Left ventricle myocardium inferior (tissue), 1 donor: ENCODE results near the gene ADAMTSL1. TPM values are rescaled to one million over a fixed set of nuclear protein-coding genes. Genes with fewer than 3 reads are reported as not detected.

Source experiments
- DNase-seq: peaks from one replicate; pipeline ENCODE4 v3.0.0-alpha.2; 2020
- H3K27ac ChIP-seq: fragments of 200-600 bp; replicated peaks from 2 replicates; pipeline ENCODE4 v1.8.0; 2021
- H3K27me3 ChIP-seq: fragments of 200-600 bp; 2 replicates; pipeline ENCODE4 v1.8.0; 2021; ENCODE audit warnings: low read depth
- H3K36me3 ChIP-seq: fragments of 200-600 bp; 2 replicates; pipeline ENCODE4 v1.8.0; 2021
- H3K4me1 ChIP-seq: fragments of 200-600 bp; 2 replicates; pipeline ENCODE4 v1.8.0; 2021
- H3K4me3 ChIP-seq: fragments of 200-600 bp; 2 replicates; pipeline ENCODE4 v1.8.0; 2021; ENCODE audit warnings: mild to moderate bottlenecking, moderate library complexity
- H3K9me3 ChIP-seq: fragments of 200-600 bp; replicated peaks from 2 replicates; pipeline ENCODE4 v1.8.0; 2021
- CTCF ChIP-seq: fragments of 200-600 bp; IDR thresholded peaks from 2 replicates; pipeline ENCODE4 v1.8.0; 2021; ENCODE audit warnings: antibody characterized with exemption, mild to moderate bottlenecking, borderline replicate concordance
- intact Hi-C: fragments of 100-400 bp; cut with micrococcal nuclease; formaldehyde crosslinking; loops from one replicate; pipeline ENCODE4 v1.11.0; 2022
- total RNA-seq: library from RNA; stranded (reverse); fragmentation: NEBNext Ultra II Directional; extraction: Animal tissue kit (Norgen Biotek cat#: 25700); gene quantifications from one replicate; pipeline ENCODE4 v1.2.1, GENCODE V29; 2021
- donor health status: DM: no; HTN: yes; CAD: no; lungs with severe emphysema.

The ADAMTSL1 gene
- total RNA-seq, 1 donor from 2014 or later, result 1.7 TPM

GRCh38 chr9:18672706-18673105 lies 198.8 kb downstream of the ADAMTSL1 start:
- Histone ChIP-seq H3K4me3 (no peak overlapping the region), H3K27ac (no peak overlapping the region), H3K9me3 (no peaks in the 10 kb centered on the region), H3K4me1 (peaks cover 13% of the 10 kb centered on the region), H3K36me3 (no peaks in the 10 kb centered on the region), H3K27me3 (no peaks in the 10 kb centered on the region)
- DNase-seq, result no peak
- TF ChIP-seq CTCF, result no peak
- intact Hi-C loops, result no loop called here

GRCh38 chr9:18673179-18673578 lies 199.2 kb downstream of the ADAMTSL1 start:
- no peak overlapping the region for H3K27ac ChIP-seq
- no peaks in the 10 kb centered on the region for H3K27me3 ChIP-seq
- no peaks in the 10 kb centered on the region for H3K9me3 ChIP-seq
- peaks cover 13% of the 10 kb centered on the region for H3K4me1 ChIP-seq
- intact Hi-C loops, result no loop called here
- DNase-seq, result no peak
- TF ChIP-seq CTCF, result no peak
- no peak overlapping the region for H3K4me3 ChIP-seq
- no peaks in the 10 kb centered on the region for H3K36me3 ChIP-seq

GRCh38 chr9:18675332-18675731 lies 201.4 kb downstream of the ADAMTSL1 start:
- H3K27ac ChIP-seq, result no peak overlapping the region
- H3K4me1 ChIP-seq, result peaks cover 24% of the 10 kb centered on the region
- no peak for TF ChIP-seq CTCF
- intact Hi-C loops, result no loop called here
- no peaks in the 10 kb centered on the region for H3K27me3 ChIP-seq
- no peak overlapping the region for H3K4me3 ChIP-seq
- no peaks in the 10 kb centered on the region for H3K36me3 ChIP-seq
- no peaks in the 10 kb centered on the region for H3K9me3 ChIP-seq
- no peak for DNase-seq

DNA sequence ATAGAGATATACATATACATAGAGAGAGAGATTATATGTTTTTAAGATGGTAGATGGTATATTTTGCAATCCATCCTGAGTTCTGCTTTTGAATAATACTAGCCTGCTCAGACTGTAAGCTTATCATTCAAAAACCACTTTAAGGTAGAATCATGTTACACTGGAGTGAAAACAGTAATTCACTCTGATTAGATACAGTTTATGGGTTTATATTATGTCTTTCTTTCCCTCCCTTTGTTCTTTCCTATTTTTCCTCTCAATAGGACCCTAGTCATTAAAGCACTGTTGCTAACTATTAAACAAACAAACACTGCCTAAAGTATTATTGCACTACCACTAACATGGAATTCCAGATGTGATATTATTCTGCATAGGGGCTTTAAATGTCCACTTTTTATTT lies 202.0 kb downstream of the ADAMTSL1 start:
- peaks cover 24% of the 10 kb centered on the region for H3K4me1 ChIP-seq
- TF ChIP-seq CTCF, result no peak
- intact Hi-C loops, result no loop called here

GRCh38 chr9:18676525-18676924 lies 202.6 kb downstream of the ADAMTSL1 start:
- intact Hi-C loops, result no loop called here
- Histone ChIP-seq H3K36me3 (no peaks in the 10 kb centered on the region), H3K9me3 (no peaks in the 10 kb centered on the region), H3K4me1 (peaks cover 24% of the 10 kb centered on the region), H3K4me3 (no peak overlapping the region), H3K27me3 (no peaks in the 10 kb centered on the region), H3K27ac (no peak overlapping the region)
- no peak for DNase-seq
- TF ChIP-seq CTCF, result no peak

More for the DNA sequence above, 202.0 kb downstream of the ADAMTSL1 start:
- Histone ChIP-seq H3K9me3 (no peaks in the 10 kb centered on the region), H3K27ac (no peak overlapping the region), H3K27me3 (no peaks in the 10 kb centered on the region), H3K4me3 (no peak overlapping the region), H3K36me3 (no peaks in the 10 kb centered on the region)
- DNase-seq, result no peak
